Transverse colon (tissue), 4 donors: ENCODE measurements around the gene PP2D1. TPM values are rescaled to one million over a fixed set of nuclear protein-coding genes. Genes with fewer than 3 reads are reported as not detected.
A peak's percentile ranks its signal among the peaks of the same experiment; 100 is the strongest.

Source experiments
- DNase-seq: peaks from one replicate; pipeline ENCODE4 v3.0.0-alpha.2; 2019
- H3K27ac ChIP-seq, 4 donors: fragments of 200-600 bp; sonication (generic); 2 replicates each; pipeline ENCODE4 v1.5.1; 2016 to 2018; ENCODE audit warnings: inconsistent platforms in 4 of 4
- H3K27me3 ChIP-seq: fragments of 200-600 bp; sonication (generic); 2 replicates; pipeline ENCODE4 v1.5.1; 2017; ENCODE audit warnings: inconsistent platforms
- H3K36me3 ChIP-seq, 4 donors: fragments of 200-600 bp; sonication (generic); 2 replicates each; pipeline ENCODE4 v1.5.1; 2017 to 2019; ENCODE audit warnings: inconsistent platforms in 4 of 4
- H3K4me1 ChIP-seq, 4 donors: fragments of 200-600 bp; sonication (generic); 2 replicates each; pipeline ENCODE4 v1.5.1; 2017 to 2020; ENCODE audit warnings: inconsistent platforms in 4 of 4
- H3K4me3 ChIP-seq, 4 donors: fragments of 200-600 bp; sonication (generic); 1 replicate in 1 of 4; 2 replicates in 3 of 4; pipeline versions ENCODE4 v1.5.1 to v1.6.1; 2017 to 2019; ENCODE audit warnings: inconsistent platforms in 4 of 4
- H3K9me3 ChIP-seq, 2 donors: fragments of 200-600 bp; sonication (generic); 2 replicates each; pipeline ENCODE4 v1.5.1; 2017 to 2019; ENCODE audit warnings: inconsistent platforms in 2 of 2
- CTCF ChIP-seq, 5 experiments: fragments of 200-600 bp in 3 of 5; fragments of 450-650 bp in 2 of 5; sonication (generic) in 3 of 5; IDR thresholded peaks; 1 replicate in 2 of 5; 2 replicates in 3 of 5; pipeline ENCODE4 v1.5.1; 2016 to 2017; ENCODE audit warnings: antibody characterized with exemption in 5 of 5, inconsistent platforms in 3 of 5, mild to moderate bottlenecking in 2 of 5, moderate library complexity in 1 of 5
- EP300 ChIP-seq: sonication (generic); formaldehyde crosslinking; IDR thresholded peaks from one replicate; pipeline ENCODE4 v1.6.1; 2017; ENCODE audit warnings: antibody characterized with exemption, low read depth
- POLR2A ChIP-seq: fragments of 450-650 bp; IDR thresholded peaks from one replicate; pipeline ENCODE4 v1.6.1; 2016; ENCODE audit warnings: antibody characterized with exemption, mild to moderate bottlenecking, moderate library complexity
- POLR2AphosphoS5 ChIP-seq, 3 donors: sonication (generic); formaldehyde crosslinking; IDR thresholded peaks; one replicate each; pipeline ENCODE4 v1.6.1; 2016; ENCODE audit warnings: antibody characterized with exemption in 3 of 3
- WGBS, 2 donors: methylation state at CpG; one replicate each; pipeline ENCODE4 v1.1.5; 2018; ENCODE audit warnings: low coverage in 1 of 2; 5-methylcytosine and 5-hydroxymethylcytosine counted together
- in situ Hi-C, 4 donors: fragments of 200-750 bp; cut with MboI; loops; one replicate each; pipeline versions ENCODE4 v1.15.0 to v1.15.1; 2017; ENCODE audit warnings: low sequenced_read_pairs in 3 of 4, low pct_ligation_motif_present in 1 of 4, low pct_unique_long_range_greater_than_20kb in 1 of 4
- intact Hi-C: fragments of 100-400 bp; cut with DNase I; formaldehyde crosslinking; loops from one replicate; pipeline ENCODE4 v1.15.1; 2023; ENCODE audit warnings: low total_unique reads
- total RNA-seq, 4 donors: library from RNA; depleted of rRNA; stranded (reverse); fragments of >200 nt; gene quantifications; one replicate each; pipeline ENCODE4 v1.1.0, GENCODE V29; 2016

PP2D1 gene
- not detected for total RNA-seq

GRCh38 chr3:20012164-20012563 lies at the start of gene PP2D1:
Gene PP2D1 (minus strand): TSS chr3:20012264. CDS start chr3:20012072, 192 bp downstream.
- TF ChIP-seq POLR2AphosphoS5 (IDR thresholded peaks at IDR 0.05), result no peak
- no peak for TF ChIP-seq CTCF (IDR thresholded peaks at IDR 0.05)
- no peak for TF ChIP-seq EP300
- no peak for TF ChIP-seq POLR2A
- in situ Hi-C loops, result no loop called here
- 90 to 100% methylated on average over 4 of the region's 4 CpGs for WGBS, 2 donors

GRCh38 chr3:20060974-20061685 lies 49.1 kb upstream of the PP2D1 start:
- Histone ChIP-seq H3K27ac (peak overlapping the region; percentile 10 to 65 (median 29)), H3K27me3 (no peaks in the 10 kb centered on the region), H3K9me3 (no peaks in the 10 kb centered on the region), H3K4me3 (no peak overlapping the region), H3K36me3 (no peaks in the 10 kb centered on the region), H3K4me1 (peaks cover 10 to 42% (median 16%) of the 10 kb centered on the region in 4 donors)
- no peak for DNase-seq
- in situ Hi-C loops, result no loop called here
- intact Hi-C loops, result no loop called here
- TF ChIP-seq POLR2AphosphoS5 (IDR thresholded peaks at IDR 0.05), result no peak
- TF ChIP-seq EP300, result no peak
- no peak for TF ChIP-seq CTCF (IDR thresholded peaks at IDR 0.05)
- WGBS, 2 donors, result 66 to 78% methylated on average over 4 of the region's 4 CpGs

More at GRCh38 chr3:20012164-20012563, at the start of gene PP2D1:
- Histone ChIP-seq H3K4me3 (no peak within 1 kb of the TSS), H3K4me1 (no peaks in the 10 kb centered on the region), H3K27ac (no peak within 1 kb of the TSS), H3K27me3 (no peaks in the 10 kb centered on the region), H3K36me3 (no peaks in the 10 kb centered on the region), H3K9me3 (no peaks in the 10 kb centered on the region)
- no peak for DNase-seq
- intact Hi-C loops, result no loop called here

- intact Hi-C loops, result no loop called here
- DNase-seq, result no peak
- Histone ChIP-seq H3K27ac (no peak overlapping the region), H3K4me1 (peaks cover 16 to 45% (median 18%) of the 10 kb centered on the region in 4 donors), H3K27me3 (no peaks in the 10 kb centered on the region), H3K9me3 (no peaks in the 10 kb centered on the region), H3K36me3 (no peaks in the 10 kb centered on the region), H3K4me3 (no peak overlapping the region)
- in situ Hi-C loops, result no loop called here
- TF ChIP-seq CTCF (IDR thresholded peaks at IDR 0.05) (no peak), EP300 (no peak), POLR2AphosphoS5 (IDR thresholded peaks at IDR 0.05) (no peak), POLR2A (no peak)
- WGBS, 2 donors, result 96 to 98% methylated on average over 3 of the region's 3 CpGs
These were observed 47.9 kb upstream of the PP2D1 start for GRCh38 chr3:20059929-20060328.

- Histone ChIP-seq H3K4me3 (no peak overlapping the region), H3K4me1 (peaks cover 17 to 51% (median 26%) of the 10 kb centered on the region in 4 donors), H3K36me3 (no peaks in the 10 kb centered on the region), H3K9me3 (no peaks in the 10 kb centered on the region), H3K27ac (peak overlapping the region; percentile 11 to 37 (median 30)), H3K27me3 (no peaks in the 10 kb centered on the region)
- in situ Hi-C loops, result no loop called here
- intact Hi-C loops, result no loop called here
- DNase-seq, result no peak
- no peak for TF ChIP-seq EP300
- TF ChIP-seq POLR2A, result no peak
- no peak for TF ChIP-seq CTCF (IDR thresholded peaks at IDR 0.05)
- no peak for TF ChIP-seq POLR2AphosphoS5 (IDR thresholded peaks at IDR 0.05)
- 65% methylated on average over 2 of the region's 2 CpGs; no CpG with 5 or more reads in 1 of the 2 donors for WGBS, 2 donors
These were observed 45.6 kb upstream of the PP2D1 start for GRCh38 chr3:20057612-20058180.
